GM19099 (cell line): ENCODE results near the gene PLGLB2.
"Not testable (repeated sequence)": the region's sequence is repeated elsewhere in the genome, so short reads cannot be mapped to it uniquely, and the experiment has no call there.

Source experiments
- POLR2A ChIP-seq: IDR thresholded peaks from 3 replicates; pipeline ENCODE4 v1.6.1; 2011; ENCODE audit warnings: low read depth; ENCODE audit not compliant: insufficient read length; ENCODE audit errors: extremely low read depth

PLGLB2 gene

DNA sequence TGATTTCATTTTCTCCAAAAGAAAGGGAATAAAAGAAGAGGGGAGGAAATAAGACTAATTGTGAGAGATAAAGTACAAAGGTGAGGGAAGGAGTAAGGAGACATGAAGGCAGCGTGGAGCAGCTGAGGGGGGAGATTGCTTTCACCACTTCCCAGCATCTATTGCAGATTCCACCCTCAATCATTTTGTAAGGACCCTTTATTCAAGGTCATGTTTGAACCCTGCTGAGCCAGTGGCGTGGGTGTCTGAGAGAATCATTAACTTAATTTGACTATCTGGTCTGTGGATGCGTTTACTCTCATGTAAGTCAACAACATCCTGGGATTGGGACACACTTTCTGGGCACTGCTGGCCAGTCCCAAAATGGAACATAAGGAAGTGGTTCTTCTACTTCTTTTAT, at the start of gene PLGLB2:
Gene PLGLB2, plus strand, starts transcription at position 297 of the 400 bp plus-strand sequence. Its CDS starts 67 bp downstream, at position 364.
- not testable (repeated sequence) for TF ChIP-seq POLR2A
